HG03175 (cell line): ENCODE measurements around the gene PLXNA2.

Experiments used
- ATAC-seq: cut with Tn5 transposase; IDR thresholded peaks from one replicate; pipeline ENCODE4 v1.9.1; 2021; ENCODE audit warnings: mild to moderate bottlenecking, moderate library complexity; ENCODE audit not compliant: unreplicated experiment

PLXNA2 gene

GRCh38 chr1:208242146-208242545, 2.0 kb downstream of the PLXNA2 start:
- no peak for ATAC-seq

- no peak for ATAC-seq
Observed at GRCh38 chr1:208241512-208241911, 2.7 kb downstream of the PLXNA2 start.

- ATAC-seq: no peak
Observed at GRCh38 chr1:208240662-208241355, 3.4 kb downstream of the PLXNA2 start.

- no peak for ATAC-seq
Observed at GRCh38 chr1:208239473-208240381, 4.5 kb downstream of the PLXNA2 start.

- peak; percentile 55 for ATAC-seq
Observed at GRCh38 chr1:208238710-208239472, 5.3 kb downstream of the PLXNA2 start.

GRCh38 chr1:208237241-208237640, 6.9 kb downstream of the PLXNA2 start:
- no peak for ATAC-seq

- no peak for ATAC-seq
Observed at GRCh38 chr1:208235982-208236761, 8.0 kb downstream of the PLXNA2 start.

GRCh38 chr1:208235356-208235981, 8.7 kb downstream of the PLXNA2 start:
- no peak for ATAC-seq

GRCh38 chr1:208234721-208235120, 9.5 kb downstream of the PLXNA2 start:
- ATAC-seq: no peak

GRCh38 chr1:208233978-208234377, 10.2 kb downstream of the PLXNA2 start:
- ATAC-seq: no peak

- ATAC-seq: no peak
Observed at GRCh38 chr1:208233546-208233945, 10.6 kb downstream of the PLXNA2 start.

- no peak for ATAC-seq
Observed at GRCh38 chr1:208232662-208233038, 11.5 kb downstream of the PLXNA2 start.

- no peak for ATAC-seq
Observed at GRCh38 chr1:208231881-208232661, 12.1 kb downstream of the PLXNA2 start.

- no peak for ATAC-seq
Observed at GRCh38 chr1:208230668-208231529, 13.3 kb downstream of the PLXNA2 start.

GRCh38 chr1:208228550-208228949, 15.6 kb downstream of the PLXNA2 start:
- ATAC-seq: no peak

GRCh38 chr1:208228026-208228425, 16.2 kb downstream of the PLXNA2 start:
- ATAC-seq: no peak

- ATAC-seq: no peak
Observed at GRCh38 chr1:208227366-208227765, 16.8 kb downstream of the PLXNA2 start.
